ENCODE results near the gene GATC.

- TF ChIP-seq POLR2A (IDR thresholded peaks at IDR 0.05) (no peak), CTCF (IDR thresholded peaks at IDR 0.05) (no peak)
Measured at GRCh38 chr12:120428597-120429229, 17.5 kb upstream of the GATC start.
